ENCODE measurements around the gene MDGA2. TPM values are rescaled to one million over a fixed set of nuclear protein-coding genes. Genes with fewer than 3 reads are reported as not detected.

The MDGA2 gene
- total RNA-seq, result not detected

DNA sequence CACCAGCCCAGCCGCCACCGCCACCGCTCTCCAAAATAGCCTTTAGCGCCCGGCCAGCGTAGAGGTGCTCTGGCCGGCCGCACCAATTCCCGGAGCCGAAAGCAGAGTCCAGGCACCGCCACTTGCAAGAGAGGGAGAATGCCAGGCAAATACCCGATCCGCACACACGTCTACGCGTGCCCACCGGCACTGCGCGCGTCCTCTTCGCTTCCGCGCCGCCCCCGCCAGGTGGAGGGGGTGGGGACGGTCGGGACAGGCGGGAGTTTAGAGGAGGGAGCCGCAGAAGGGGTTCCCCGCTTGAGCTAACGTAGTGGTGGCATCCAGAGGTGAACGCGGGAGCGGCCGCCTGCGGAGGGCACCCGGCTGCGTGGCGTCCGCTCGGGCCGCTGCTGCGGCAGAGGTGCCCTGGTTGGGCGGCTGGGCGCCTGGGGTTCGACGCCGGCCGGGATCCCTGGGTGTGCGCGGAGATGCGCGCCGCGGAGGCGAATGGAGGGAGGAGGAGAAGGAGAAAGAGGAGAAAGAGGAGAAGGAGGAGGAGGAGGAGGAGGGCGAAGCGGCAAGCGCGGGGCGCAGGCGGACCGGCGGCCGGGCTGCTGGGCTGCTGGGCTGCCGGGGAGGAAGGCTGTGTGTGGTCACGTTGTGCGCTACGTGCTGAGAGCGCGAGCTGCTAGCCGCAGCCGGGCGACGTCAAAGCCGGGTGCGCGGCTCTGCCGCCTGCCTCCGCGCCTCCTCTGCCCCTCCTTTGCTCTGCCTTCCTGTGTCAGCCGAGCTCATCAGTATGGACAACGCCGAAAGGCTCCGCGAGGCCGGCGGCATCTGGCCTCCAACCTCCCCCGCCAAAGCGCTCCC is at the start of gene MDGA2:
Gene MDGA2 (minus strand): TSS at position 140 of the 849 bp plus-strand sequence.
- no peaks in the 10 kb centered on the region for H3K4me1 ChIP-seq
- no peak within 1 kb of the TSS for H3K27ac ChIP-seq
- no peak for DNase-seq
- no peaks in the 10 kb centered on the region for H3K9me3 ChIP-seq
- peak within 1 kb of the TSS in 1 of 4 donors; percentile 29 for H3K4me3 ChIP-seq
- H3K36me3 ChIP-seq, result no peaks in the 10 kb centered on the region
- no peak for TF ChIP-seq POLR2A (IDR thresholded peaks at IDR 0.05)
- TF ChIP-seq, protein P1, sequence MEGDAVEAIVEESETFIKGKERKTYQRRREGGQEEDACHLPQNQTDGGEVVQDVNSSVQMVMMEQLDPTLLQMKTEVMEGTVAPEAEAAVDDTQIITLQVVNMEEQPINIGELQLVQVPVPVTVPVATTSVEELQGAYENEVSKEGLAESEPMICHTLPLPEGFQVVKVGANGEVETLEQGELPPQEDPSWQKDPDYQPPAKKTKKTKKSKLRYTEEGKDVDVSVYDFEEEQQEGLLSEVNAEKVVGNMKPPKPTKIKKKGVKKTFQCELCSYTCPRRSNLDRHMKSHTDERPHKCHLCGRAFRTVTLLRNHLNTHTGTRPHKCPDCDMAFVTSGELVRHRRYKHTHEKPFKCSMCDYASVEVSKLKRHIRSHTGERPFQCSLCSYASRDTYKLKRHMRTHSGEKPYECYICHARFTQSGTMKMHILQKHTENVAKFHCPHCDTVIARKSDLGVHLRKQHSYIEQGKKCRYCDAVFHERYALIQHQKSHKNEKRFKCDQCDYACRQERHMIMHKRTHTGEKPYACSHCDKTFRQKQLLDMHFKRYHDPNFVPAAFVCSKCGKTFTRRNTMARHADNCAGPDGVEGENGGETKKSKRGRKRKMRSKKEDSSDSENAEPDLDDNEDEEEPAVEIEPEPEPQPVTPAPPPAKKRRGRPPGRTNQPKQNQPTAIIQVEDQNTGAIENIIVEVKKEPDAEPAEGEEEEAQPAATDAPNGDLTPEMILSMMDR (IDR thresholded peaks at IDR 0.05), result no peak
- peaks cover 0 to 8% of the 10 kb centered on the region in 2 donors for H3K27me3 ChIP-seq

DNA sequence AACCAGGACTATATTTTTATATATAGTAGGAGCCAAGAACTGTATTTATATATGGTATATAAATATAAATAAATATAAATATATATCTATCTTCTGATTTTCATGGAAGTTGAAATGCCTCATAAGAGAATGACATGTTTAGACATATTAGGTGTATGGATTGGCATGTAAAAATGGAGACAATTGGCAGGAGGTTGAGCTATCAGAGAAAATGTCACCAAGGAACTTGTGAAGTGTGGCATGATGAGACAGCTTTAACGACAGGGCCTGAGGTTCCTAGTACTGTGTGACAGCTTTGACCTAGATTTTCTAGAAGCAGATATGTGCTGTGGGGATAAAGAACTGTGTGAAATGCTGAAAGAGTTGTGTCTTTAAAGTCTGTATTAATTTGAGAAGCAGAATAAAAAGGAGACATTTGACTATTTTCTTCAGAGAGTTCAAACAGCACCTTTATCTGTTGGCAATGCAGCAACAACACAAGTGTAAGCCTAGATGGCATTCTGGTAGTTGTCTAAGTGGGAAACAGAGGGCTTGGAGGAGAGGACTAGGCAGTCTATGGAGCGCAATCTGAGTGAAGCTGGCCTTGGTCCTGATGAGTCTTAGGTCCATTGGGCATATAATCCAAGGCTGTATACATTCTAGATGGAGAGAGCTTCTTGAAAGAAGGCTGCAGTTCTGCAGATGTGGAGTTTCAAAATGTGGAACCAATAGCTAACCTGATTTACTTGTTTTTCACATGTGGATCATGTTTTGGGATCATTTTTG is 47.7 kb upstream of the MDGA2 start:
- H3K27me3 ChIP-seq, result no peaks in the 10 kb centered on the region
- TF ChIP-seq, protein P1 (IDR thresholded peaks at IDR 0.05), result no peak
- no peak for TF ChIP-seq POLR2A (IDR thresholded peaks at IDR 0.05)
- no peaks in the 10 kb centered on the region for H3K4me1 ChIP-seq
- DNase-seq, result no peak
- no peaks in the 10 kb centered on the region for H3K9me3 ChIP-seq
- no peak overlapping the region for H3K27ac ChIP-seq
- H3K4me3 ChIP-seq, result no peak overlapping the region
- no peaks in the 10 kb centered on the region for H3K36me3 ChIP-seq

DNA sequence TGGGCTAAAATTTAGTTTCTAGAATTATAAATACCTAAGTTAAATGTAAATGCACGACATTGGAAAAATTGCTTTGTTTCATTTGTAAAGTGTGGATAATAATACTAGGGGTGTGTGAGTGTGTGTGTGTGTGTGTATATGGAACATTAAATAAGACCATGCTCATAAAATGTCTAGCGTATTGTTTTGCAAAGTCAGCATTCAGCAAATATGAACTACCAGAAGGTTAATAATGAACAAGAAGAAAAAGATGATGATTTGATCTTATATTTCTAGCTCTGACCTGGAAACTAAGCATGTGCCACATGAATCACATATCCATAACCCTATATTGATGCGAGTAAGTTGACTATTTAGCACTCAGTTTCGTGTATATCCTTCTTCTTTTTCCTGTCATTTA is 44.9 kb upstream of the MDGA2 start:
- no peak for TF ChIP-seq POLR2A (IDR thresholded peaks at IDR 0.05)
- TF ChIP-seq, protein P1 (IDR thresholded peaks at IDR 0.05), result no peak
- Histone ChIP-seq H3K4me1 (no peaks in the 10 kb centered on the region), H3K27ac (no peak overlapping the region)

DNA sequence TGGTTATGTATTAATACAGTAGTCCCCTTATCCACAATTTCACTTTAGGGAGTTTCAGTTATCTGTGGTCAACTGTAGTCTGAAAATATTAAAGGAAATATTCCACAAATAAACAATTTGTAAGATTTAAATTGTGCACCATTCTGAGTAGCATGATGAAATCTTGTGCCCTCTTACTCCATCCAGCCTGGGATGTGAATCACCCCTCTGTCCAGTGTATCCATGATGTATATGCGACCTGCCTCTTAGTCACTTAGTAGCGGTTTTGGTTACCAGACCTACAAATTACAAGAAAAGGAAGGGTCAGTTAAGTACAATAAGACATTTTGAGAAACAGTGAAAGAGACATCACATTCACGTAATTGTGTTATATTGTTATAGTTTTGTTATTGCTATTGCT is 39.9 kb upstream of the MDGA2 start:
- no peak for DNase-seq

More for the DNA sequence above, 44.9 kb upstream of the MDGA2 start:
- no peak overlapping the region for H3K4me3 ChIP-seq
- DNase-seq, result no peak
- H3K36me3 ChIP-seq, result no peaks in the 10 kb centered on the region
- no peaks in the 10 kb centered on the region for H3K27me3 ChIP-seq
- H3K9me3 ChIP-seq, result no peaks in the 10 kb centered on the region

DNA sequence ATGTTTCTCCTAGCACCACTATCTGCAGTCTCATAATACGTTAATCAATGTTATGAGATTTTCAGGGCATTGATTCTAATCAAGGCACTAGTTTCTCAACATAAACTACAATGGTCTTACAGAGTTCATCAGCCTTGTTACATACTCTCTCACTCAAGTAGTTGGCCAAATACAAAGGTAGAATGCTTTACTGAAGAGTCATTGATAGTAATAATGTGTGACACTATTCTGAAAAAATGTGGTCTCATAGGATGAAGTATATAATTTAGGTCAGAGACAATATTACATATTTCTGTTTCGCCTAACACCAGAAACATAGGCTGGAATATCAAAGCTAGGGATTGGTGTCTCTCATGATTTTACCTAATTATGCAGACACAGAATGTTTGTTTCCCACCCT is 35.2 kb upstream of the MDGA2 start:
- Histone ChIP-seq H3K27me3 (no peaks in the 10 kb centered on the region), H3K9me3 (no peaks in the 10 kb centered on the region)

More for the DNA sequence above, 39.9 kb upstream of the MDGA2 start:
- TF ChIP-seq POLR2A (IDR thresholded peaks at IDR 0.05), result no peak
- TF ChIP-seq, protein P1 (IDR thresholded peaks at IDR 0.05), result no peak
- Histone ChIP-seq H3K27me3 (no peaks in the 10 kb centered on the region), H3K36me3 (no peaks in the 10 kb centered on the region), H3K4me3 (no peak overlapping the region), H3K9me3 (no peaks in the 10 kb centered on the region), H3K27ac (no peak overlapping the region), H3K4me1 (no peaks in the 10 kb centered on the region)

More for the DNA sequence above, 35.2 kb upstream of the MDGA2 start:
- Histone ChIP-seq H3K27ac (no peak overlapping the region), H3K36me3 (no peaks in the 10 kb centered on the region), H3K4me1 (no peaks in the 10 kb centered on the region), H3K4me3 (no peak overlapping the region)
- DNase-seq, result no peak
- TF ChIP-seq POLR2A (IDR thresholded peaks at IDR 0.05), result no peak
- TF ChIP-seq, protein P1 (IDR thresholded peaks at IDR 0.05), result no peak

Data from Peyer's patch (tissue), 4 donors.